D721Med (cell line): Measurements from ENCODE around the gene CCM2L.

Experiments used
- DNase-seq: peaks from one replicate; pipeline ENCODE4 v3.0.0; 2011; ENCODE audit warnings: low spot score; ENCODE audit not compliant: insufficient read length
- FAIRE-seq: peaks from 2 replicates; lab custom pipeline; 2011; peaks lifted over from hg19 to GRCh38; lab: Jason Lieb, UNC
- CTCF ChIP-seq: IDR thresholded peaks from 2 replicates; pipeline ENCODE4 v1.5.1; 2012; ENCODE audit warnings: mild to moderate bottlenecking, control low read depth; ENCODE audit not compliant: insufficient read depth; ENCODE audit errors: missing control alignments

Gene CCM2L

GRCh38 chr20:31992086-31992485, 18.2 kb upstream of the CCM2L start:
- no peak for DNase-seq
- TF ChIP-seq CTCF, result no peak
- no peak for FAIRE-seq

- DNase-seq (no peak), FAIRE-seq (no peak)
- no peak for TF ChIP-seq CTCF
These were observed 13.2 kb upstream of the CCM2L start for GRCh38 chr20:31996996-31997395.

GRCh38 chr20:31998246-31998645, 12.0 kb upstream of the CCM2L start:
- DNase-seq, result no peak
- no peak for TF ChIP-seq CTCF
- no peak for FAIRE-seq

GRCh38 chr20:32003325-32003724, 6.9 kb upstream of the CCM2L start:
- TF ChIP-seq CTCF, result no peak
- no peak for FAIRE-seq
- DNase-seq, result no peak

GRCh38 chr20:32004963-32005362, 5.3 kb upstream of the CCM2L start:
- DNase-seq (no peak), FAIRE-seq (no peak)
- no peak for TF ChIP-seq CTCF

GRCh38 chr20:32006053-32006452, 4.2 kb upstream of the CCM2L start:
- TF ChIP-seq CTCF, result no peak
- no peak for FAIRE-seq
- DNase-seq, result no peak

- FAIRE-seq, result no peak
These were observed 3.1 kb upstream of the CCM2L start for GRCh38 chr20:32006841-32007786.

More at GRCh38 chr20:32006841-32007786, 3.1 kb upstream of the CCM2L start:
- no peak for TF ChIP-seq CTCF
- no peak for DNase-seq
